IMR-90 (cell line): ENCODE results near the gene ANKRD22. TPM values are rescaled to one million over a fixed set of nuclear protein-coding genes. Genes with fewer than 3 reads are reported as not detected.

Experiments used
- ATAC-seq: fragments of 200-7000 bp; cut with Tn5 transposase; 2 replicates; pipeline ENCODE4 v1.9.1; 2020; ENCODE audit warnings: low read depth, mild to moderate bottlenecking, moderate library complexity
- BruUV-seq: library from RNA; stranded (reverse); fragments of 400-500 nt; replicated peaks from 2 replicates; lab custom pipeline; 2021; lab: Mats Ljungman, UMichigan
- CTCF ChIA-PET: fragments of 300-600 bp; formaldehyde crosslinking; extraction: SDS; loops from one replicate; lab custom pipeline; 2021; ENCODE audit warnings: antibody characterized with exemption; lab: Yijun Ruan, JAX
- POLR2A ChIA-PET: fragments of 300-600 bp; sonication (Branson Sonifier 250); formaldehyde crosslinking; loops from one replicate; lab custom pipeline; 2022; ENCODE audit warnings: antibody characterized with exemption; ENCODE audit not compliant: unreplicated experiment; lab: Charles Lee
- DNase-seq: peaks from one replicate; pipeline ENCODE4 v3.0.0; 2013
- H2AFZ ChIP-seq: replicated peaks from 2 replicates; pipeline ENCODE3; 2013; ENCODE audit warnings: low read length, mild to moderate bottlenecking; ENCODE audit not compliant: poor library complexity
- H2AK5ac ChIP-seq: 2 replicates; pipeline ENCODE4 v1.6.1; 2013; ENCODE audit warnings: low read depth, low read length, inconsistent platforms
- H2AK9ac ChIP-seq: replicated peaks from 2 replicates; pipeline ENCODE3; 2013; ENCODE audit warnings: mild to moderate bottlenecking, low read depth, low read length, moderate library complexity; ENCODE audit not compliant: poor library complexity
- H2BK120ac ChIP-seq: 2 replicates; pipeline ENCODE4 v1.6.1; 2013; ENCODE audit warnings: low read depth, low read length, inconsistent platforms
- H2BK15ac ChIP-seq: 3 replicates; pipeline ENCODE4 v1.6.1; 2013; ENCODE audit warnings: low read depth, low read length, inconsistent platforms
- H2BK20ac ChIP-seq: 2 replicates; pipeline ENCODE4 v1.6.1; 2013; ENCODE audit warnings: low read depth, mild to moderate bottlenecking, inconsistent platforms, low read length, moderate library complexity
- H2BK5ac ChIP-seq: 2 replicates; pipeline ENCODE4 v1.6.1; 2013; ENCODE audit warnings: mild to moderate bottlenecking, low read depth, low read length, inconsistent platforms; ENCODE audit not compliant: poor library complexity, severe bottlenecking
- H3K14ac ChIP-seq: replicated peaks from 2 replicates; pipeline ENCODE4 v1.6.1; 2013; ENCODE audit warnings: low read depth, low read length, inconsistent platforms
- H3K18ac ChIP-seq: 2 replicates; pipeline ENCODE4 v1.6.1; 2013; ENCODE audit warnings: low read depth, low read length, control low read depth
- H3K23ac ChIP-seq: 2 replicates; pipeline ENCODE4 v1.6.1; 2013; ENCODE audit warnings: low read depth, low read length, inconsistent platforms
- H3K27ac ChIP-seq: 2 replicates; pipeline ENCODE4 v1.5.1; 2013; ENCODE audit warnings: mild to moderate bottlenecking, control low read depth, low read length; ENCODE audit not compliant: insufficient read depth
- H3K27me3 ChIP-seq: 2 replicates; pipeline ENCODE4 v1.6.1; 2013; ENCODE audit warnings: low read length; ENCODE audit not compliant: control insufficient read depth, insufficient read depth
- H3K36me3 ChIP-seq: 2 replicates; pipeline ENCODE4 v1.6.1; 2013; ENCODE audit warnings: low read length, mixed read lengths; ENCODE audit not compliant: control insufficient read depth, insufficient read depth
- H3K4ac ChIP-seq: 2 replicates; pipeline ENCODE4 v1.6.1; 2013; ENCODE audit warnings: low read depth, low read length, inconsistent platforms
- H3K4me1 ChIP-seq: 2 replicates; pipeline ENCODE4 v1.6.1; 2013; ENCODE audit warnings: low read length, mixed read lengths; ENCODE audit not compliant: control insufficient read depth, insufficient read depth
- H3K4me2 ChIP-seq: 2 replicates; pipeline ENCODE4 v1.6.1; 2013; ENCODE audit warnings: low read depth, mild to moderate bottlenecking, control low read depth, low read length, moderate library complexity
- H3K4me3 ChIP-seq: 2 replicates; pipeline ENCODE4 v1.5.1; 2013; ENCODE audit warnings: low read depth, mild to moderate bottlenecking, control low read depth, low read length, moderate library complexity; ENCODE audit not compliant: insufficient read depth
- H3K56ac ChIP-seq: 2 replicates; pipeline ENCODE4 v1.6.1; 2013; ENCODE audit warnings: low read length, inconsistent platforms; ENCODE audit not compliant: insufficient read depth; ENCODE audit errors: extremely low read depth
- H3K79me1 ChIP-seq, 2 experiments: 2 replicates each; pipeline ENCODE4 v1.6.1; 2013; ENCODE audit warnings: low read length in 2 of 2, inconsistent platforms in 1 of 2, low read depth in 1 of 2
- H3K9ac ChIP-seq: 2 replicates; pipeline ENCODE4 v1.6.1; 2013; ENCODE audit warnings: low read depth, low read length, control low read depth
- H3K9me1 ChIP-seq: 2 replicates; pipeline ENCODE4 v1.6.1; 2013; ENCODE audit warnings: low read length, inconsistent platforms; ENCODE audit not compliant: insufficient read depth
- H3K9me3 ChIP-seq: 2 replicates; pipeline ENCODE4 v1.6.1; 2013; ENCODE audit warnings: low read length; ENCODE audit not compliant: control insufficient read depth, insufficient read depth
- H4K20me1 ChIP-seq: 2 replicates; pipeline ENCODE4 v1.6.1; 2013; ENCODE audit warnings: low read length, inconsistent platforms; ENCODE audit not compliant: insufficient read depth
- H4K5ac ChIP-seq: 2 replicates; pipeline ENCODE4 v1.6.1; 2013; ENCODE audit warnings: mild to moderate bottlenecking, low read depth, low read length, control low read depth
- H4K8ac ChIP-seq, 2 experiments: 2 replicates each; pipeline ENCODE4 v1.6.1; 2013; ENCODE audit warnings: low read depth in 2 of 2, low read length in 2 of 2, control low read depth in 1 of 2, inconsistent platforms in 1 of 2
- H4K91ac ChIP-seq: 2 replicates; pipeline ENCODE4 v1.6.1; 2013; ENCODE audit warnings: low read depth, low read length, inconsistent platforms; ENCODE audit not compliant: insufficient read depth
- BHLHE40 ChIP-seq: fragments of 150-350 bp; IDR thresholded peaks from 2 replicates; pipeline ENCODE4 v1.6.1; 2016; ENCODE audit warnings: mild to moderate bottlenecking, low read depth, low read length
- CEBPB ChIP-seq: IDR thresholded peaks from 2 replicates; pipeline ENCODE4 v1.6.1; 2012; ENCODE audit warnings: low read depth, low read length, improper control_type of control experiment
- CHD1 ChIP-seq: IDR thresholded peaks from 2 replicates; pipeline ENCODE4 v1.6.1; 2012; ENCODE audit warnings: low read depth, low read length, improper control_type of control experiment
- FOS ChIP-seq: fragments of 150-350 bp; IDR thresholded peaks from 2 replicates; pipeline ENCODE4 v1.6.1; 2016; ENCODE audit warnings: low read depth, low read length
- MAFK ChIP-seq: IDR thresholded peaks from 2 replicates; pipeline ENCODE4 v1.6.1; 2012; ENCODE audit warnings: low read depth, low read length, improper control_type of control experiment
- MAZ ChIP-seq: IDR thresholded peaks from 2 replicates; pipeline ENCODE4 v1.6.1; 2012; ENCODE audit warnings: low read depth, mild to moderate bottlenecking, low read length, improper control_type of control experiment, moderate library complexity, borderline replicate concordance
- MXI1 ChIP-seq: IDR thresholded peaks from 2 replicates; pipeline ENCODE4 v1.6.1; 2012; ENCODE audit warnings: low read depth, mild to moderate bottlenecking, low read length, moderate library complexity, borderline replicate concordance
- NFE2L2 ChIP-seq: fragments of 150-350 bp; IDR thresholded peaks from 2 replicates; pipeline ENCODE4 v1.6.1; 2016; ENCODE audit warnings: low read depth, mild to moderate bottlenecking, low read length
- POLR2A ChIP-seq: IDR thresholded peaks from 2 replicates; pipeline ENCODE4 v1.6.1; 2012; ENCODE audit warnings: mild to moderate bottlenecking, low read depth, low read length
- RAD21 ChIP-seq: IDR thresholded peaks from 2 replicates; pipeline ENCODE4 v1.6.1; 2012; ENCODE audit warnings: low read length, improper control_type of control experiment
- RCOR1 ChIP-seq: IDR thresholded peaks from 2 replicates; pipeline ENCODE4 v1.6.1; 2012; ENCODE audit warnings: mild to moderate bottlenecking, low read length, improper control_type of control experiment; ENCODE audit not compliant: insufficient replicate concordance
- RFX5 ChIP-seq: IDR thresholded peaks from 2 replicates; pipeline ENCODE4 v1.8.0; 2012; ENCODE audit warnings: low read depth, mild to moderate bottlenecking, low read length, moderate library complexity
- SMC3 ChIP-seq: fragments of 150-350 bp; IDR thresholded peaks from 2 replicates; pipeline ENCODE4 v1.6.1; 2016; ENCODE audit warnings: low read depth, mild to moderate bottlenecking, antibody characterized with exemption, low read length, moderate library complexity
- WGBS, 2 experiments: methylation state at CpG; one replicate each; pipeline versions ENCODE4 v1.1.5 to v1.1.7; 2013; ENCODE audit warnings: missing lambda C conversion rate in 2 of 2; ENCODE audit not compliant: insufficient read length in 1 of 2; ENCODE audit errors: extremely low coverage in 2 of 2; 5-methylcytosine and 5-hydroxymethylcytosine counted together
- dilution Hi-C: fragments of 300-500 bp; cut with HindIII; formaldehyde crosslinking; loops from one replicate; pipeline ENCODE4 v1.14.3; 2018; ENCODE audit warnings: low sequenced_read_pairs; ENCODE audit not compliant: unreplicated experiment
- in situ Hi-C: fragments of 300-500 bp; cut with MboI; formaldehyde crosslinking; loops from 3 replicates; pipeline ENCODE4 v1.14.3; 2019; ENCODE audit warnings: low sequenced_read_pairs, inconsistent platforms, mixed read lengths
- intact Hi-C: fragments of 100-400 bp; cut with micrococcal nuclease; formaldehyde crosslinking; loops from 2 replicates; pipeline ENCODE4 v1.10.0; 2022
- polyA plus RNA-seq, 3 experiments: library from polyadenylated mRNA; depleted of rRNA; stranded (reverse); fragments of >200 nt; gene quantifications; 2 replicates each; pipeline ENCODE4 v1.2.3, GENCODE V29; 2012; ENCODE audit warnings: low replicate concordance in 1 of 3
- total RNA-seq: library from RNA; depleted of rRNA; stranded (reverse); fragments of >200 nt; gene quantifications from 2 replicates; pipeline ENCODE4 v1.2.3, GENCODE V29; 2012
- TF ChIP-seq, protein P1 (sequence below): conservative IDR thresholded peaks from 2 replicates; pipeline ENCODE4 v1.5.1; 2012; ENCODE audit warnings: mild to moderate bottlenecking, low read depth, low read length, improper control_type of control experiment
- TF ChIP-seq, protein P2 (sequence below): fragments of 150-350 bp; IDR thresholded peaks from 2 replicates; pipeline ENCODE4 v1.6.1; 2016; ENCODE audit warnings: low read depth, mild to moderate bottlenecking, low read length, moderate library complexity, borderline replicate concordance
- TF ChIP-seq, protein P3 (sequence below): fragments of 150-350 bp; IDR thresholded peaks from 2 replicates; pipeline ENCODE4 v1.6.1; 2017; ENCODE audit warnings: mild to moderate bottlenecking, antibody characterized with exemption, low read length, low read depth

The ANKRD22 gene
- total and polyA plus RNA-seq, 2 of the 4 experiments (the other 2 are of a cell fraction) = not detected

DNA sequence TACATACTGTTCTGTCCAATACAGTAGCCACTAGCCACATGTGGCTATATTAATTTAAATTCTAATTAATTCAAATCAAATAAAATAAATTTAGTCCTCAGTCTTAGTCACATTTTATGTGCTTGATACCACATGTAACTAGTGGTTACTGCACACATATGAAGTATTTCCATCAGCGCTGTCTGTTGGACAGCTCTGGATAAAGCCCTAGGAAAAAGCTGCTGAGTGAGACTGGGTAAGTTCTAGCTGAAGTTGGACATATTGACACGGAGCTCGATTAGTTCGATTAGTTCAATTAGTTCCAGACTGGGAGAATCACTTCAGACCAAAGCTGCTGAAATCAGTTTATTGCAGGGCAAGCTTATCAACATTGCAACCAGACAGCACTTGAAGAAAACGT lies 64.2 kb downstream of the ANKRD22 start:
- no peak overlapping the region for H3K27ac ChIP-seq

More for the DNA sequence above, 64.2 kb downstream of the ANKRD22 start:
- Histone ChIP-seq H2BK15ac (no peak overlapping the region), H3K4me3 (no peak overlapping the region), H3K4me2 (no peak overlapping the region), H3K56ac (no peak overlapping the region), H4K5ac (no peak overlapping the region), H2BK5ac (no peak overlapping the region), H2BK120ac (no peak overlapping the region), H3K4ac (no peak overlapping the region), H3K9me1 (0 out of 2 replicates have a peak, but pooled peaks cover under 1% of the 10 kb centered on the region), H2AK5ac (no peak overlapping the region), H3K36me3 (no peaks in the 10 kb centered on the region), H3K79me1 (no peaks in the 10 kb centered on the region), H2BK20ac (no peak overlapping the region), H3K23ac (no peak overlapping the region), H3K9ac (no peak overlapping the region), H2AK9ac (no peak overlapping the region), H3K14ac (no peak overlapping the region), H3K18ac (no peak overlapping the region), H3K27me3 (peaks cover 1% of the 10 kb centered on the region; the same call in 1 of the 2 replicates), H2AFZ (no peak overlapping the region), H3K4me1 (no peaks in the 10 kb centered on the region), H4K20me1 (no peaks in the 10 kb centered on the region), H3K9me3 (no peaks in the 10 kb centered on the region), H4K91ac (no peak overlapping the region), H4K8ac (no peak overlapping the region)
- ChIA-PET CTCF (no interaction called here), POLR2A (no interaction called here)
- ATAC-seq (no peak), DNase-seq (no peak)
- dilution Hi-C loops = no loop called here
- in situ Hi-C loops = no loop called here
- 100% methylated on average over 1 of the region's 5 CpGs; no CpG with 5 or more reads in 1 of the 2 experiments for WGBS, 2 experiments
- BruUV-seq = no TSS peak
- intact Hi-C loops = no loop called here
- TF ChIP-seq, protein P1, sequence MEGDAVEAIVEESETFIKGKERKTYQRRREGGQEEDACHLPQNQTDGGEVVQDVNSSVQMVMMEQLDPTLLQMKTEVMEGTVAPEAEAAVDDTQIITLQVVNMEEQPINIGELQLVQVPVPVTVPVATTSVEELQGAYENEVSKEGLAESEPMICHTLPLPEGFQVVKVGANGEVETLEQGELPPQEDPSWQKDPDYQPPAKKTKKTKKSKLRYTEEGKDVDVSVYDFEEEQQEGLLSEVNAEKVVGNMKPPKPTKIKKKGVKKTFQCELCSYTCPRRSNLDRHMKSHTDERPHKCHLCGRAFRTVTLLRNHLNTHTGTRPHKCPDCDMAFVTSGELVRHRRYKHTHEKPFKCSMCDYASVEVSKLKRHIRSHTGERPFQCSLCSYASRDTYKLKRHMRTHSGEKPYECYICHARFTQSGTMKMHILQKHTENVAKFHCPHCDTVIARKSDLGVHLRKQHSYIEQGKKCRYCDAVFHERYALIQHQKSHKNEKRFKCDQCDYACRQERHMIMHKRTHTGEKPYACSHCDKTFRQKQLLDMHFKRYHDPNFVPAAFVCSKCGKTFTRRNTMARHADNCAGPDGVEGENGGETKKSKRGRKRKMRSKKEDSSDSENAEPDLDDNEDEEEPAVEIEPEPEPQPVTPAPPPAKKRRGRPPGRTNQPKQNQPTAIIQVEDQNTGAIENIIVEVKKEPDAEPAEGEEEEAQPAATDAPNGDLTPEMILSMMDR = no peak
- TF ChIP-seq MXI1 = no peak
- TF ChIP-seq RFX5 = no peak
- no peak for TF ChIP-seq BHLHE40
- TF ChIP-seq CHD1 = no peak
- no peak for TF ChIP-seq RAD21
- TF ChIP-seq, protein P2, sequence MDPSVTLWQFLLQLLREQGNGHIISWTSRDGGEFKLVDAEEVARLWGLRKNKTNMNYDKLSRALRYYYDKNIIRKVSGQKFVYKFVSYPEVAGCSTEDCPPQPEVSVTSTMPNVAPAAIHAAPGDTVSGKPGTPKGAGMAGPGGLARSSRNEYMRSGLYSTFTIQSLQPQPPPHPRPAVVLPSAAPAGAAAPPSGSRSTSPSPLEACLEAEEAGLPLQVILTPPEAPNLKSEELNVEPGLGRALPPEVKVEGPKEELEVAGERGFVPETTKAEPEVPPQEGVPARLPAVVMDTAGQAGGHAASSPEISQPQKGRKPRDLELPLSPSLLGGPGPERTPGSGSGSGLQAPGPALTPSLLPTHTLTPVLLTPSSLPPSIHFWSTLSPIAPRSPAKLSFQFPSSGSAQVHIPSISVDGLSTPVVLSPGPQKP = no peak
- TF ChIP-seq RCOR1 = no peak
- no peak for TF ChIP-seq CEBPB
- TF ChIP-seq FOS = no peak
- no peak for TF ChIP-seq NFE2L2
- no peak for TF ChIP-seq MAFK
- TF ChIP-seq, protein P3, sequence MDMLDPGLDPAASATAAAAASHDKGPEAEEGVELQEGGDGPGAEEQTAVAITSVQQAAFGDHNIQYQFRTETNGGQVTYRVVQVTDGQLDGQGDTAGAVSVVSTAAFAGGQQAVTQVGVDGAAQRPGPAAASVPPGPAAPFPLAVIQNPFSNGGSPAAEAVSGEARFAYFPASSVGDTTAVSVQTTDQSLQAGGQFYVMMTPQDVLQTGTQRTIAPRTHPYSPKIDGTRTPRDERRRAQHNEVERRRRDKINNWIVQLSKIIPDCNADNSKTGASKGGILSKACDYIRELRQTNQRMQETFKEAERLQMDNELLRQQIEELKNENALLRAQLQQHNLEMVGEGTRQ = no peak
- TF ChIP-seq POLR2A = no peak
- TF ChIP-seq SMC3 = no peak
- no peak for TF ChIP-seq MAZ
